Measurements from ENCODE around the gene KCNQ5. TPM values are rescaled to one million over a fixed set of nuclear protein-coding genes. Genes with fewer than 3 reads are reported as not detected.

The KCNQ5 gene
- total RNA-seq, 1 experiment from 2014 or later = 0.07 TPM

GRCh38 chr6:73109659-73110058 is 487.8 kb downstream of the KCNQ5 start:
- no peaks in the 10 kb centered on the region for H3K23me2 ChIP-seq (ENCODE audit: insufficient read length, low read depth, low read length, poor library complexity, severe bottlenecking)
- no peak overlapping the region for H2AK5ac ChIP-seq (ENCODE audit: insufficient read length, low read length)
- Mint-ChIP-seq H3K4me3 (no peak overlapping the region), H3K36me3 (ENCODE audit: insufficient read depth in 1 of 3, low read depth in 3 of 3) (no peaks in the 10 kb centered on the region), H3K27me3 (ENCODE audit: low read depth) (no peaks in the 10 kb centered on the region), H3K27ac (no peak overlapping the region), H3K4me1 (no peaks in the 10 kb centered on the region), H3K9me3 (no peaks in the 10 kb centered on the region)
- H2BK15ac ChIP-seq (ENCODE audit: low read depth, low read length) = no peak overlapping the region
- H2BK12ac ChIP-seq (ENCODE audit: insufficient read length, low read depth, low read length) = no peak overlapping the region
- no peak overlapping the region for H4K91ac ChIP-seq (ENCODE audit: insufficient read length, low read depth, low read length)
- no peak overlapping the region for H3K56ac ChIP-seq (ENCODE audit: insufficient read length, low read depth, low read length)
- no peak overlapping the region for H3K27ac ChIP-seq (ENCODE audit: insufficient read length, low read depth, low read length)
- no peaks in the 10 kb centered on the region for H3K4me1 ChIP-seq (ENCODE audit: insufficient read depth, low read length)
- H3K14ac ChIP-seq (ENCODE audit: insufficient read depth, low read length) = no peak overlapping the region
- no peak overlapping the region for H3K4me2 ChIP-seq (ENCODE audit: insufficient read depth, insufficient read length, low read length)
- no peak overlapping the region for H2BK5ac ChIP-seq (ENCODE audit: insufficient read length, low read length)
- no peaks in the 10 kb centered on the region for H3K79me2 ChIP-seq (ENCODE audit: insufficient read depth, low read length)
- H3K23ac ChIP-seq (ENCODE audit: insufficient read length, low read depth, low read length) = no peak overlapping the region
- no peaks in the 10 kb centered on the region for H4K20me1 ChIP-seq (ENCODE audit: control insufficient read depth, insufficient read depth, insufficient read length)
- H2BK20ac ChIP-seq (ENCODE audit: low read depth, low read length, poor library complexity, severe bottlenecking) = no peak overlapping the region
- no peak for DNase-seq
- no peak overlapping the region for H3T11ph ChIP-seq (ENCODE audit: low read length)
- no peak overlapping the region for H4K5ac ChIP-seq (ENCODE audit: insufficient read length, low read depth, low read length)
- no peak overlapping the region for H4K8ac ChIP-seq (replicated peaks; ENCODE audit: insufficient read length, low read depth, low read length)
- H3K4ac ChIP-seq (ENCODE audit: low read depth, low read length) = no peak overlapping the region
- H2BK120ac ChIP-seq (ENCODE audit: low read depth, low read length, poor library complexity, severe bottlenecking) = no peak overlapping the region
- WGBS (ENCODE audit: extremely low coverage, insufficient read length, low lambda C conversion rate) = no CpG with 5 or more reads among the region's 3 CpGs
- no peak overlapping the region for H3K18ac ChIP-seq (ENCODE audit: insufficient read length, low read depth, low read length)
- H3K9ac ChIP-seq (ENCODE audit: extremely low read depth, insufficient read length, low read length) = no peak overlapping the region
- no peaks in the 10 kb centered on the region for H3K9me3 ChIP-seq (ENCODE audit: control insufficient read depth, low read depth, low read length)
- no peaks in the 10 kb centered on the region for H3K79me1 ChIP-seq (ENCODE audit: insufficient read depth, low read depth, low read length, poor library complexity, severe bottlenecking)
- no peak for TF ChIP-seq CTCF (conservative IDR thresholded peaks at IDR 0.05)
- no peaks in the 10 kb centered on the region for H3K27me3 ChIP-seq (ENCODE audit: insufficient read depth, low read length)
- H2AFZ ChIP-seq (ENCODE audit: low read length) = no peak overlapping the region

All from H9 (cell line).